Pancreas (tissue), 10 donors: ENCODE results near the gene PKHD1. TPM values are rescaled to one million over a fixed set of nuclear protein-coding genes. Genes with fewer than 3 reads are reported as not detected.
"Not testable (repeated sequence)": the region's sequence is repeated elsewhere in the genome, so short reads cannot be mapped to it uniquely, and the experiment has no call there.

ENCODE experiments used
- ATAC-seq, 4 donors: fragments of 200-7000 bp; cut with Tn5 transposase; one replicate each; pipeline versions ENCODE4 v1.8.0 to v1.9.1; 2020; ENCODE audit warnings: mild to moderate bottlenecking in 4 of 4, moderate library complexity in 4 of 4
- DNase-seq, 6 donors: peaks; one replicate each; pipeline ENCODE4 v3.0.0-alpha.2; 2020
- FAIRE-seq: peaks from 2 replicates; lab custom pipeline; 2012; peaks lifted over from hg19 to GRCh38; lab: Jason Lieb, UNC
- H3K27ac ChIP-seq, 4 donors: fragments of 200-600 bp; sonication (generic); 1 replicate in 3 of 4; 2 replicates in 1 of 4; pipeline versions ENCODE4 v1.5.0 to v1.8.0; 2020
- H3K27me3 ChIP-seq, 4 donors: fragments of 200-600 bp; one replicate each; pipeline ENCODE4 v1.8.0; 2021
- H3K36me3 ChIP-seq, 3 donors: fragments of 200-600 bp; sonication (generic) in 1 of 3; one replicate each; pipeline versions ENCODE4 v1.5.0 to v1.8.0; 2020 to 2021
- H3K4me1 ChIP-seq, 3 donors: fragments of 200-600 bp; one replicate each; pipeline ENCODE4 v1.8.0; 2021
- H3K4me3 ChIP-seq, 4 donors: fragments of 200-600 bp; sonication (generic) in 2 of 4; one replicate each; pipeline versions ENCODE4 v1.5.0 to v1.8.0; 2020 to 2021
- H3K9me3 ChIP-seq, 4 donors: fragments of 200-600 bp; one replicate each; pipeline ENCODE4 v1.8.0; 2021
- WGBS, 2 donors: extraction: QIAGEN DNeasy Blood & Tissue Kit; methylation state at CpG; one replicate each; pipeline ENCODE4 v1.1.7; 2013; 5-methylcytosine and 5-hydroxymethylcytosine counted together
- intact Hi-C, 3 donors: fragments of 100-400 bp; cut with DNase I; formaldehyde crosslinking; loops; one replicate each; pipeline versions ENCODE4 v1.11.1 to v1.14.2; 2022
- polyA plus RNA-seq, 2 donors: library from polyadenylated mRNA; stranded (reverse); fragments of 200-250 nt; gene quantifications; one replicate each; pipeline ENCODE4 v1.2.3, GENCODE V29; 2013
- total RNA-seq, 6 donors: library from RNA; stranded (reverse); fragmentation: NEBNext Ultra II Directional in 4 of 6; extraction: Animal tissue kit (Norgen Biotek cat#: 25700) in 4 of 6; gene quantifications; one replicate each; pipeline versions ENCODE4 v1.2.1 to v1.2.4, GENCODE V29; 2021 to 2023
- TF ChIP-seq, protein P1 (sequence below), 4 donors: fragments of 200-600 bp; sonication (generic) in 3 of 4; IDR thresholded peaks; one replicate each; pipeline versions ENCODE4 v1.5.0 to v1.8.0; 2021; ENCODE audit warnings: antibody characterized with exemption in 4 of 4
- donor health status: healthy with polysubstance abuse.
- donor health status: DM: no; HTN: no; CAD: no; lungs with moderate emphysema.
- donor health status: DM: no; HTN: no; CAD: no.
- donor health status: control.
- donor health status: control.
- donor health status: Bipolar disorder and iron deficiency.
- donor health status: DM: yes; HTN: yes; CAD: no.
- donor health status: DM: no; HTN: no; CAD: no.
- donor health status: DM: no; HTN: no; CAD: no.
- donor health status: DM: yes; HTN: yes; CAD: no.

The PKHD1 gene
- total and polyA plus RNA-seq, 8 donors, result 6.4 to 33.0 (median 16.3) TPM

DNA sequence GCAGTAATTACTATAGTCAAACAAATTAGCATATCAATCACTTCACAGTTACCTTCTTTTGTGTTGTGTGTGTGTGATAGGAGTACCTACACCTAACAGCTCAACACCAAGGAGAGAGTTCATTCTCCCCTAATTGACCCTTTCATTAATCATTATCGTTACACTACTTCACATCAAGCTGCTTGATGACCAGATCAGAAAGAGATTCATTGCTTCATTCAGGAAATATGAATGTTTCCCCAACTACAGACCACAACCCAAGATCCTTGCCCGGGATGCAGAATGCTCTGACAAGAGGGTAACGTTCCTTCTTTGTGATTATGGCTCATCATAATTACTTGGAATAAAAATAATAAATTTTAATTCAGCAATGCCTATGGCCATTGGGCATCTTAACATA lies 132.7 kb downstream of the PKHD1 start:
- DNase-seq (no peak), ATAC-seq (no peak), FAIRE-seq (no peak)
- TF ChIP-seq, protein P1, sequence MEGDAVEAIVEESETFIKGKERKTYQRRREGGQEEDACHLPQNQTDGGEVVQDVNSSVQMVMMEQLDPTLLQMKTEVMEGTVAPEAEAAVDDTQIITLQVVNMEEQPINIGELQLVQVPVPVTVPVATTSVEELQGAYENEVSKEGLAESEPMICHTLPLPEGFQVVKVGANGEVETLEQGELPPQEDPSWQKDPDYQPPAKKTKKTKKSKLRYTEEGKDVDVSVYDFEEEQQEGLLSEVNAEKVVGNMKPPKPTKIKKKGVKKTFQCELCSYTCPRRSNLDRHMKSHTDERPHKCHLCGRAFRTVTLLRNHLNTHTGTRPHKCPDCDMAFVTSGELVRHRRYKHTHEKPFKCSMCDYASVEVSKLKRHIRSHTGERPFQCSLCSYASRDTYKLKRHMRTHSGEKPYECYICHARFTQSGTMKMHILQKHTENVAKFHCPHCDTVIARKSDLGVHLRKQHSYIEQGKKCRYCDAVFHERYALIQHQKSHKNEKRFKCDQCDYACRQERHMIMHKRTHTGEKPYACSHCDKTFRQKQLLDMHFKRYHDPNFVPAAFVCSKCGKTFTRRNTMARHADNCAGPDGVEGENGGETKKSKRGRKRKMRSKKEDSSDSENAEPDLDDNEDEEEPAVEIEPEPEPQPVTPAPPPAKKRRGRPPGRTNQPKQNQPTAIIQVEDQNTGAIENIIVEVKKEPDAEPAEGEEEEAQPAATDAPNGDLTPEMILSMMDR (IDR thresholded peaks at IDR 0.05), result no peak
- WGBS, 2 donors, result 55 to 70% methylated on average over 3 of the region's 3 CpGs
- H3K4me1 ChIP-seq, result no peaks in the 10 kb centered on the region
- no peak overlapping the region for H3K27ac ChIP-seq
- H3K36me3 ChIP-seq, result peaks cover 0 to 3% (median 0%) of the 10 kb centered on the region in 3 donors
- no peaks in the 10 kb centered on the region for H3K9me3 ChIP-seq
- H3K27me3 ChIP-seq, result no peaks in the 10 kb centered on the region
- intact Hi-C loops, result no loop called here
- no peak overlapping the region for H3K4me3 ChIP-seq

DNA sequence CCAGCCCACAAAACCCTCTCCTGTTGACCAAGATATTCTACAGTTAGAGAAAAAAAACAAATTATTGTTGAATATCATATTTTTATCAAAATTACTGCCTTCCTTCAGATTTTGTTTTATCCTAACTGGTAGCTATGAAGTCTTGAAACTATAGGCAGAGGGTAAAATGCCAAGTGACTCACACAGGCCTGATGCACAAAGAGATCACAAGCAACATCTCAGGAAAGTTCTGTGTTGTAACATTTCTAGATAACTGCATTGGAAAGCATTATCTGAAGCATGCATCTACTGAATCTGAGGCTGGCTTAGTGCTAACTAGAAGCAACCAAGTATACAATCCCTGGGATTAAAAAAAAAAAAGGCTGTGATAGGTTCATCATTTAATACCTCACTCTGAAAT lies 134.2 kb downstream of the PKHD1 start:
- Histone ChIP-seq H3K9me3 (no peaks in the 10 kb centered on the region), H3K4me1 (no peaks in the 10 kb centered on the region), H3K27ac (no peak overlapping the region), H3K4me3 (no peak overlapping the region), H3K27me3 (no peaks in the 10 kb centered on the region), H3K36me3 (peaks cover 0 to 5% (median 3%) of the 10 kb centered on the region in 3 donors)
- intact Hi-C loops, result no loop called here
- ATAC-seq, result no peak
- TF ChIP-seq, protein P1 (IDR thresholded peaks at IDR 0.05), result no peak
- no peak for DNase-seq
- FAIRE-seq, result no peak

DNA sequence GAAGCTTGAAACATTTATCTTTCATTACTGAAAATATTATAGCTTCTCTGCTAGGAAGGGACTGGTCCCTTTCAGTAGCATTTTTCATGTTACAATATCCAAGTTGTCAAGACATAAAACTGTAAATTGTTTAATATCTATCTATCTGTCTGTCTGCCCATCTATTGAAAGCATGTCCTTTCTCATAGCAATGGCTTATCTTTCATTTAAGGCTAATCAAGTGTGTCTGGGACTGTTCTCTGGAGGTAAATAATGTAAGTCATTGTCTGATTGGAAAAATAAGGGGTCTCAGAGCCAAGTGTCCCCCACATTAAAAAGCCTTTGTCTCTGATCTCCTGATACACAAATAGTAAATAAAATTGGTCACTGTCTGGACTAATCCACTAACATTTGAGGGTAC lies 135.5 kb downstream of the PKHD1 start:
- no peak overlapping the region for H3K4me3 ChIP-seq
- no peak overlapping the region for H3K27ac ChIP-seq
- FAIRE-seq, result no peak
- no peak for DNase-seq
- ATAC-seq, result no peak
- no peaks in the 10 kb centered on the region for H3K4me1 ChIP-seq
- intact Hi-C loops, result no loop called here
- H3K27me3 ChIP-seq, result no peaks in the 10 kb centered on the region
- H3K9me3 ChIP-seq, result no peaks in the 10 kb centered on the region
- TF ChIP-seq, protein P1 (IDR thresholded peaks at IDR 0.05), result no peak
- H3K36me3 ChIP-seq, result peaks cover 0 to 5% (median 3%) of the 10 kb centered on the region in 3 donors

DNA sequence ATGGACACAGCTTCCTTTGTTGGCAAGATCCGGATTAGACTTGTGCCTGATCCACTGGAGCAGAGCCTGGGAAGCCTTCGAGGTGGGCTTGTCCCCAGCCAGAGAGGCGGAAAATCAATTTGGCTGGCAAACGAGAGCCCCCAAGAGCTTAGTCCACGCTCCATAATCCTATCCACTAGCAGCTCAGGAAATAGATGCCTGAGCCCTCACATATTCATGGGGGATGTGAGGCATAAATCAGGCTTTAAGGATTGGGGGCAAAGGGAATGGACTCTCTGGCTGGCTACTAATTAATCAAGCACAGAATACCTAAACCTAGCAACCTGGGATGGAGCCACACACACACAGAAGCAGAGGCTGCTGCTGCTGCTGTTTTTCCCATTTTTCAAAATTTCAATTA lies 137.9 kb downstream of the PKHD1 start:
- TF ChIP-seq, protein P1 (IDR thresholded peaks at IDR 0.05), result no peak
- DNase-seq, result no peak
- Histone ChIP-seq H3K4me1 (no peaks in the 10 kb centered on the region), H3K27me3 (no peaks in the 10 kb centered on the region), H3K27ac (no peak overlapping the region), H3K4me3 (no peak overlapping the region), H3K36me3 (peaks cover 0 to 5% (median 3%) of the 10 kb centered on the region in 3 donors), H3K9me3 (no peaks in the 10 kb centered on the region)
- WGBS, 2 donors, result 60 to 64% methylated on average over 5 of the region's 5 CpGs
- intact Hi-C loops, result no loop called here
- no peak for ATAC-seq
- FAIRE-seq, result no peak

DNA sequence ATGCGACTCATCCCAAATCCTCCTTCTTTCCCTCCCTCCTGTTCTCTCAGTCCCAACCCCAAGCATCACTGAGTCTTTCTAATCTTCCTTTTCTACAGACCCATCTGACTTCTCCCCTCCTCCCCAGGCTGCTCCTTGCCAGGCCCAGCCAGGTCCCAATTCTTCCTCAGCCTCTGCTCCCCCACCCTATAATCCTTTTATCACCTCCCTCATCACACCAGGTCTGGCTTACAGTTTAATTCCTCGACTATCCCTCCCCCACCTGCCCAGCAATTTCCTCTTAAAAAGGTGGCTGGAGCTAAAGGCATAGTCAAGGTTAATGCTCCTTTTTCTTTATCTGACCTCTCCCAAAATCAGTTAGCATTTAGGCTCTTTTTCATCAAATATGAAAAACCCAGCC lies 147.7 kb downstream of the PKHD1 start:
- H3K27me3 ChIP-seq, intact Hi-C loops, ATAC-seq, DNase-seq, H3K4me3 ChIP-seq, H3K36me3 ChIP-seq, FAIRE-seq, H3K9me3 ChIP-seq, H3K27ac ChIP-seq, H3K4me1 ChIP-seq: not testable (repeated sequence)
- 42 to 50% methylated on average over 2 of the region's 2 CpGs for WGBS, 2 donors
